A549 (cell line): ENCODE data around the gene ADGRL1. TPM values are rescaled to one million over a fixed set of nuclear protein-coding genes. Genes with fewer than 3 reads are reported as not detected.
A peak's percentile ranks its signal among the peaks of the same experiment; 100 is the strongest.

Experiments used
- ATAC-seq, 2 experiments: fragments of 200-7000 bp in 1 of 2; fragments of >200 bp in 1 of 2; cut with Nextera tagmentation in 1 of 2; cut with Tn5 transposase in 1 of 2; 3 replicates each; pipeline versions ENCODE4 v1.8.0 to v1.9.1; 2018 to 2020; ENCODE audit warnings: mild to moderate bottlenecking in 1 of 2, moderate library complexity in 1 of 2
- CTCF ChIA-PET: fragments of 300-600 bp; sonication (Branson Sonifier 250); formaldehyde crosslinking; extraction: SDS; loops from one replicate; lab custom pipeline; 2021; ENCODE audit warnings: antibody characterized with exemption, inconsistent platforms; lab: Yijun Ruan, JAX
- POLR2A ChIA-PET: fragments of 350-600 bp; formaldehyde crosslinking; extraction: SDS; loops from one replicate; lab custom pipeline; 2021; ENCODE audit warnings: antibody characterized with exemption, inconsistent platforms; lab: Yijun Ruan, JAX
- DNase-seq, 2 experiments: peaks; one replicate each; pipeline versions ENCODE4 v3.0.0 to v3.0.0-alpha.2; 2011 to 2016; ENCODE audit warnings: low read depth in 1 of 2, low spot score in 1 of 2
- FAIRE-seq: peaks from 2 replicates; lab custom pipeline; 2011; peaks lifted over from hg19 to GRCh38; lab: Jason Lieb, UNC
- H3K27ac ChIP-seq, 2 experiments: fragments of >200 bp; sonication (Bioruptor Twin); formaldehyde crosslinking; 3 replicates each; pipeline ENCODE4 v1.5.1; 2016 to 2017
- H3K4me1 ChIP-seq: fragments of >200 bp; sonication (Bioruptor Twin); formaldehyde crosslinking; 3 replicates; pipeline ENCODE4 v1.6.1; 2016
- H3K4me2 ChIP-seq: fragments of >200 bp; sonication (Bioruptor Twin); formaldehyde crosslinking; 3 replicates; pipeline ENCODE4 v1.6.1; 2016
- H3K4me3 ChIP-seq: fragments of >200 bp; sonication (Bioruptor Twin); formaldehyde crosslinking; 3 replicates; pipeline ENCODE4 v1.5.1; 2016
- H3K9me3 ChIP-seq: fragments of >200 bp; sonication (Bioruptor Twin); formaldehyde crosslinking; 3 replicates; pipeline ENCODE4 v1.6.1; 2016
- BCL3 ChIP-seq: fragments of >200 bp; sonication (Bioruptor Twin); formaldehyde crosslinking; IDR thresholded peaks from 3 replicates; pipeline ENCODE4 v1.6.1; 2016
- CHD4 ChIP-seq: fragments of 200-600 bp; sonication (generic); IDR thresholded peaks from 2 replicates; pipeline ENCODE4 v1.6.1; 2016; ENCODE audit warnings: antibody characterized with exemption, mild to moderate bottlenecking, borderline replicate concordance
- E2F6 ChIP-seq: IDR thresholded peaks from 2 replicates; pipeline ENCODE4 v1.6.1; 2012; ENCODE audit warnings: low read depth, borderline replicate concordance
- EHF ChIP-seq: fragments of 250-450 bp; sonication (Bioruptor Pico); IDR thresholded peaks from 2 replicates; pipeline ENCODE4 v1.5.0; 2020; ENCODE audit warnings: mild to moderate bottlenecking
- ELK1 ChIP-seq: fragments of 150-350 bp; IDR thresholded peaks from 2 replicates; pipeline ENCODE4 v1.6.1; 2014; ENCODE audit warnings: low read depth, mild to moderate bottlenecking, low read length
- ESRRA ChIP-seq: fragments of 150-350 bp; IDR thresholded peaks from 2 replicates; pipeline ENCODE4 v1.6.1; 2014; ENCODE audit warnings: mild to moderate bottlenecking, low read length, borderline replicate concordance
- HEYL ChIP-seq: fragments of 250-450 bp; sonication (Bioruptor Pico); IDR thresholded peaks from 2 replicates; pipeline ENCODE4 v1.8.0; 2021; ENCODE audit warnings: mild to moderate bottlenecking, moderate library complexity
- HMGXB4 ChIP-seq: fragments of 250-450 bp; sonication (Bioruptor Pico); IDR thresholded peaks from 2 replicates; pipeline ENCODE4 v1.5.0; 2021; ENCODE audit warnings: mild to moderate bottlenecking, moderate library complexity, borderline replicate concordance
- MAX ChIP-seq: IDR thresholded peaks from 2 replicates; pipeline ENCODE4 v1.6.1; 2012
- NFE2L2 ChIP-seq: fragments of 150-350 bp; conservative IDR thresholded peaks from 2 replicates; pipeline ENCODE4 v1.6.1; 2014; ENCODE audit warnings: low read length
- NR3C1 ChIP-seq: fragments of >200 bp; sonication (Bioruptor Twin); formaldehyde crosslinking; IDR thresholded peaks from 3 replicates; pipeline ENCODE4 v1.6.1; 2017
- RARB ChIP-seq: fragments of 250-450 bp; sonication (Bioruptor Pico); IDR thresholded peaks from 2 replicates; pipeline ENCODE4 v1.8.0; 2021; ENCODE audit warnings: mild to moderate bottlenecking, moderate library complexity
- RFX5 ChIP-seq: fragments of 450-650 bp; IDR thresholded peaks from 2 replicates; pipeline ENCODE4 v1.7.1; 2014; ENCODE audit warnings: antibody characterized with exemption, mild to moderate bottlenecking, moderate library complexity
- RNF2 ChIP-seq: fragments of 200-600 bp; sonication (generic); IDR thresholded peaks from 2 replicates; pipeline ENCODE4 v1.6.1; 2016; ENCODE audit warnings: low read depth, mild to moderate bottlenecking, antibody characterized with exemption, moderate library complexity, borderline replicate concordance
- TFCP2L1 ChIP-seq: fragments of 250-450 bp; sonication (Bioruptor Pico); IDR thresholded peaks from 2 replicates; pipeline ENCODE4 v1.5.0; 2021; ENCODE audit warnings: mild to moderate bottlenecking
- USF2 ChIP-seq: fragments of 450-650 bp; IDR thresholded peaks from 2 replicates; pipeline ENCODE4 v1.6.1; 2014; ENCODE audit warnings: antibody characterized with exemption
- ZC3H11A ChIP-seq: fragments of 450-650 bp; IDR thresholded peaks from 2 replicates; pipeline ENCODE4 v1.6.1; 2014; ENCODE audit warnings: antibody characterized with exemption, mild to moderate bottlenecking
- ZFP36 ChIP-seq: fragments of 450-650 bp; IDR thresholded peaks from 2 replicates; pipeline ENCODE4 v1.6.1; 2014; ENCODE audit warnings: borderline replicate concordance; ENCODE audit not compliant: partially characterized antibody
- WGBS: methylation state at CpG from one replicate; pipeline ENCODE4 v1.1.6; 2017; ENCODE audit errors: missing lambda C conversion rate; 5-methylcytosine and 5-hydroxymethylcytosine counted together
- polyA plus RNA-seq, 4 experiments: library from polyadenylated mRNA; depleted of rRNA in 3 of 4; stranded (reverse); fragments of >200 nt; fragmentation: RNase III in 1 of 4; extraction: RNeasy Plus Mini Kit Qiagen cat#74134 plus additional on column Dnase treatment in 1 of 4; gene quantifications; 2 replicates in 3 of 4; 3 replicates in 1 of 4; pipeline ENCODE4 v1.2.3, GENCODE V29; 2011 to 2017

ADGRL1 gene
- polyA plus RNA-seq, 2 of the 4 experiments (the other 2 are of a cell fraction), result 3.9 to 6.0 TPM

- ATAC-seq, result no peak
- DNase-seq, result peak in 1 of 2 experiments; percentile 29
- Histone ChIP-seq H3K4me2 (no peak overlapping the region), H3K4me1 (no peaks in the 10 kb centered on the region), H3K9me3 (no peaks in the 10 kb centered on the region), H3K4me3 (no peak overlapping the region), H3K27ac (no peak overlapping the region; a peak in 1 of 6 replicates)
- TF ChIP-seq ELK1 (no peak), ESRRA (no peak), ZFP36 (peak; percentile 30)
- no peak for FAIRE-seq
- WGBS, result 78% methylated on average over 16 of the region's 18 CpGs
- POLR2A ChIA-PET, result no interaction called here
- CTCF ChIA-PET, result interaction anchor here (0.6 to 17.3 kb wide), 15 partner anchors 12 to 282 kb away, joined by 3 to 202 read pairs (median 3); partner anchors contain the start of gene ASF1B
Observed at GRCh38 chr19:14198384-14199376, 7.3 kb downstream of the ADGRL1 start.

- no peaks in the 10 kb centered on the region for H3K4me1 ChIP-seq
- 60% methylated on average over 5 of the region's 5 CpGs for WGBS
- ATAC-seq (no peak), FAIRE-seq (no peak), DNase-seq (no peak)
- no peak overlapping the region for H3K27ac ChIP-seq
- H3K9me3 ChIP-seq, result no peaks in the 10 kb centered on the region
- no peak overlapping the region for H3K4me2 ChIP-seq
- no peak for TF ChIP-seq RARB (CRISPR knock-in tag)
- TF ChIP-seq CHD4, result no peak
- no peak for TF ChIP-seq EHF (CRISPR knock-in tag)
- TF ChIP-seq E2F6, result no peak
- TF ChIP-seq NR3C1, result no peak
- TF ChIP-seq TFCP2L1 (CRISPR knock-in tag), result no peak
- TF ChIP-seq RFX5, result no peak
- no peak for TF ChIP-seq RNF2
- no peak for TF ChIP-seq HMGXB4 (CRISPR knock-in tag)
- TF ChIP-seq USF2, result no peak
- no peak for TF ChIP-seq HEYL (CRISPR knock-in tag)
- no peak for TF ChIP-seq MAX
- TF ChIP-seq NFE2L2, result no peak
- no peak for TF ChIP-seq BCL3
- TF ChIP-seq ZC3H11A, result no peak
- no peak for TF ChIP-seq ZFP36
- ChIA-PET CTCF (interaction anchor here (0.7 to 17.3 kb wide), 7 partner anchors 37 to 283 kb away, joined by 3 to 202 read pairs (median 3); partner anchors contain the start of gene ASF1B), POLR2A (no interaction called here)
- H3K4me3 ChIP-seq, result no peak overlapping the region
Observed at GRCh38 chr19:14197882-14198281, 8.1 kb downstream of the ADGRL1 start.
